Liver (tissue), 3 donors: ENCODE results near the gene RNU1-4.
"Not testable (repeated sequence)": the region's sequence is repeated elsewhere in the genome, so short reads cannot be mapped to it uniquely, and the experiment has no call there.

Source experiments
- CTCF ChIP-seq: fragments of 150-350 bp; IDR thresholded peaks from 2 replicates; pipeline ENCODE4 v1.5.1; 2017; ENCODE audit warnings: improper control_type of control experiment, low read depth, low read length; ENCODE audit not compliant: missing input control
- EGR1 ChIP-seq, 2 donors: IDR thresholded peaks; 2 replicates each; pipeline ENCODE4 v1.6.1; 2016 to 2018; ENCODE audit warnings: antibody characterized with exemption in 2 of 2, low read depth in 2 of 2
- FOXA1 ChIP-seq: IDR thresholded peaks from 2 replicates; pipeline ENCODE4 v1.6.1; 2016; ENCODE audit warnings: antibody characterized with exemption
- HNF4G ChIP-seq: IDR thresholded peaks from 2 replicates; pipeline ENCODE4 v1.6.1; 2016; ENCODE audit warnings: antibody characterized with exemption
- JUND ChIP-seq, 2 donors: IDR thresholded peaks; 2 replicates each; pipeline ENCODE4 v1.6.1; 2016; ENCODE audit warnings: antibody characterized with exemption in 2 of 2
- RAD21 ChIP-seq, 2 donors: IDR thresholded peaks; 2 replicates each; pipeline ENCODE4 v1.6.1; 2016; ENCODE audit warnings: antibody characterized with exemption in 2 of 2, mild to moderate bottlenecking in 2 of 2
- REST ChIP-seq: IDR thresholded peaks from 2 replicates; pipeline ENCODE4 v1.6.1; 2016; ENCODE audit warnings: antibody characterized with exemption, mild to moderate bottlenecking
- SP1 ChIP-seq: IDR thresholded peaks from 2 replicates; pipeline ENCODE4 v1.6.1; 2018; ENCODE audit warnings: antibody characterized with exemption, mild to moderate bottlenecking
- donor health status: healthy.
- donor health status: healthy.

- not testable (repeated sequence) for TF ChIP-seq HNF4G; FOXA1; SP1; RAD21 (IDR thresholded peaks at IDR 0.05); CTCF; REST; JUND (IDR thresholded peaks at IDR 0.05); EGR1 (IDR thresholded peaks at IDR 0.05; ENCODE audit: low read depth in 2 of 2)
These were observed 15.6 kb downstream of the RNU1-4 start for GRCh38 chr1:16755932-16756331.
